GM23338 (cell line): Measurements from ENCODE around the gene NTMT1. TPM values are rescaled to one million over a fixed set of nuclear protein-coding genes. Genes with fewer than 3 reads are reported as not detected.
A peak's percentile ranks its signal among the peaks of the same experiment; 100 is the strongest.
"Not testable (repeated sequence)": the region's sequence is repeated elsewhere in the genome, so short reads cannot be mapped to it uniquely, and the experiment has no call there.

Source experiments
- ATAC-seq: fragments of 200-7000 bp; cut with Tn5 transposase; 3 replicates; pipeline ENCODE4 v1.9.1; 2020
- DNase-seq: peaks from one replicate; pipeline ENCODE4 v3.0.0-alpha.2; 2015; ENCODE audit warnings: low spot score
- H2AFZ ChIP-seq: fragments of 200-600 bp; sonication (generic); 2 replicates; pipeline ENCODE4 v1.8.0; 2016; ENCODE audit warnings: antibody characterized with exemption, mild to moderate bottlenecking, moderate library complexity
- H3F3A ChIP-seq: fragments of 200-600 bp; sonication (generic); replicated peaks from 2 replicates; pipeline ENCODE4 v1.8.0; 2017; ENCODE audit warnings: antibody characterized with exemption, mixed run types, low read depth
- H3K27ac ChIP-seq: fragments of 200-600 bp; sonication (generic); 2 replicates; pipeline ENCODE4 v1.6.1; 2016; ENCODE audit warnings: low read depth
- H3K27me3 ChIP-seq: fragments of 200-600 bp; sonication (generic); 2 replicates; pipeline ENCODE4 v1.8.0; 2016; ENCODE audit warnings: mild to moderate bottlenecking, mixed run types, moderate library complexity; ENCODE audit not compliant: insufficient read depth
- H3K36me3 ChIP-seq: fragments of 200-600 bp; sonication (generic); 2 replicates; pipeline ENCODE4 v1.8.0; 2016; ENCODE audit warnings: mild to moderate bottlenecking; ENCODE audit not compliant: insufficient read depth
- H3K4me1 ChIP-seq: fragments of 200-600 bp; sonication (generic); 2 replicates; pipeline ENCODE4 v1.8.0; 2016; ENCODE audit warnings: mild to moderate bottlenecking, moderate library complexity; ENCODE audit not compliant: insufficient read depth
- H3K4me2 ChIP-seq: fragments of 200-600 bp; sonication (generic); 2 replicates; pipeline ENCODE4 v1.7.1; 2017; ENCODE audit warnings: mixed run types
- H3K4me3 ChIP-seq: fragments of 200-600 bp; sonication (generic); 2 replicates; pipeline ENCODE4 v1.6.1; 2016; ENCODE audit warnings: mixed run types
- H3K79me2 ChIP-seq: fragments of 200-600 bp; sonication (generic); replicated peaks from 2 replicates; pipeline ENCODE4 v1.8.0; 2017; ENCODE audit warnings: mild to moderate bottlenecking; ENCODE audit not compliant: insufficient read depth
- H3K9me2 ChIP-seq: fragments of 200-600 bp; sonication (generic); 2 replicates; pipeline ENCODE4 v1.8.0; 2017; ENCODE audit not compliant: insufficient read depth
- H4K20me1 ChIP-seq: fragments of 200-600 bp; sonication (generic); replicated peaks from 2 replicates; pipeline ENCODE4 v1.8.0; 2017; ENCODE audit warnings: mild to moderate bottlenecking; ENCODE audit not compliant: insufficient read depth
- H3K27ac Mint-ChIP-seq: 2 replicates; pipeline ENCODE4 v1.8.0; 2020; ENCODE audit warnings: inconsistent platforms, mild to moderate bottlenecking, moderate library complexity, mixed read lengths
- H3K27me3 Mint-ChIP-seq: 3 replicates; pipeline ENCODE4 v1.8.0; 2022; ENCODE audit warnings: low read depth, mild to moderate bottlenecking, moderate library complexity, mixed read lengths, inconsistent platforms; ENCODE audit not compliant: insufficient read depth, poor library complexity
- H3K36me3 Mint-ChIP-seq: 3 replicates; pipeline ENCODE4 v1.8.0; 2021; ENCODE audit warnings: low read depth, mild to moderate bottlenecking, inconsistent platforms, moderate library complexity, mixed read lengths
- H3K4me1 Mint-ChIP-seq: 3 replicates; pipeline ENCODE4 v1.8.0; 2020; ENCODE audit warnings: mild to moderate bottlenecking, inconsistent platforms, mixed read lengths
- H3K4me3 Mint-ChIP-seq: 3 replicates; pipeline ENCODE4 v1.8.0; 2021; ENCODE audit warnings: moderate library complexity, mild to moderate bottlenecking, inconsistent platforms, mixed read lengths
- H3K9me3 Mint-ChIP-seq: 3 replicates; pipeline ENCODE4 v1.8.0; 2020; ENCODE audit warnings: moderate library complexity, mild to moderate bottlenecking, inconsistent platforms, mixed read lengths
- CREB1 ChIP-seq: fragments of 250-450 bp; sonication (Bioruptor Pico); IDR thresholded peaks from 2 replicates; pipeline ENCODE4 v1.5.0; 2020; ENCODE audit warnings: low read depth, mild to moderate bottlenecking, moderate library complexity
- NANOG ChIP-seq: IDR thresholded peaks from 2 replicates; pipeline ENCODE4 v1.6.1; 2016; ENCODE audit warnings: antibody characterized with exemption, borderline replicate concordance
- POLR2AphosphoS5 ChIP-seq: IDR thresholded peaks from 2 replicates; pipeline ENCODE4 v1.6.1; 2016; ENCODE audit warnings: antibody characterized with exemption, low read depth
- polyA plus RNA-seq: library from polyadenylated mRNA; unstranded; fragments of >200 nt; fragmentation: Nextera tagmentation; extraction: Ambion mirVana; gene quantifications from 2 replicates; pipeline ENCODE4 v1.2.1, GENCODE V29; 2016
- total RNA-seq: library from RNA; depleted of rRNA; stranded (reverse); fragments of >200 nt; shearing (Covaris generic); gene quantifications from 2 replicates; pipeline ENCODE4 v1.2.3, GENCODE V29; 2014

NTMT1 gene
- total and polyA plus RNA-seq, 2 experiments from 2014 or later: 59.4 to 108 TPM

DNA sequence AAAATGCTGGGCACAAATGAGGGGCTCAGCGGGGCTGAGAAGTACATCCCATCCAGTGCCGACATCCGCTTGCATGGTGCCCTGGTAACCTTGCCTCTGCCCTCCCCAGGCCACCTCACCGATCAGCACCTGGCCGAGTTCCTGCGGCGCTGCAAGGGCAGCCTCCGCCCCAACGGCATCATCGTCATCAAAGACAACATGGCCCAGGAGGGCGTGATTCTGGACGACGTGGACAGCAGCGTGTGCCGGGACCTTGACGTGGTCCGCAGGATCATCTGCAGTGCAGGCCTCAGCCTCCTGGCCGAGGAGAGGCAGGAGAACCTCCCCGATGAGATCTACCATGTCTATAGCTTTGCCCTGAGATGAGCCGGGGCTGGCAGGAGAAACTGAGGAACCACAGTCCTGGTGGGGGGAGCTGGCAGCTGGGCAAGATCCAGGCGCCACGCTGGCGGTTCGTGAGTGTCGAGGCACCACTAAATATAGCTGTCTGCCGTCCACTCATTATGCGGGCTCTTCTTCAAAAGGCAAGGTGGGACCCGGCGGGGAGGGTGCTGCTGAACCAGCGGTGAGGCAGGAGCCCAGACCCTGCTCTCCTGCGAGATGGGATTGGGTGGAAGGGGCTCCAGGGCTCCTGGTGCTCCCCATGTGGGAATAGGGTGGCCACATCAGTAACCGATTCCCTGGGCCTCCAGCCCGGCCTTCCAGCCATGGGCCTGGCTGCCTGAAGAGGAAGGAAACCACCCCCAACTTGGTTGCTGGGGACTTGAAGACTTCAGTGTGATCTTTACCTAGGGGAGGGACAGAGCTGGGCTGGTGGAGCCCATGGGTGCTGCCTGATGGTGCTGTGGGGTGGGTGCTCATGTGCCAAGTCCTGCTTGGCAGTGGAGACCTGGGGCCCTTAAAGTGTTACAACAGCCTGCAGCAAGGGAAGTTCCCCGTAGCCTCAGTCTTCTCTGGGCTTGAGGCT is 9.4 kb downstream of the NTMT1 start:
- no peak overlapping the region for H3K27ac Mint-ChIP-seq
- Histone ChIP-seq H3K27ac (no peak overlapping the region), H3K4me2 (no peak overlapping the region), H3K4me3 (no peak overlapping the region), H3K36me3 (no peaks in the 10 kb centered on the region; the same call in 1 of the 2 replicates), H3K79me2 (peaks cover 36% of the 10 kb centered on the region), H3K4me1 (no peaks in the 10 kb centered on the region), H3F3A (no peaks in the 10 kb centered on the region; the same call in 1 of the 2 replicates), H3K9me2 (no peaks in the 10 kb centered on the region), H3K27me3 (no peaks in the 10 kb centered on the region), H2AFZ (no peak overlapping the region), H4K20me1 (peaks cover 48% of the 10 kb centered on the region)
- H3K4me3 Mint-ChIP-seq: no peak overlapping the region
- TF ChIP-seq CREB1 (CRISPR knock-in tag) (no peak), POLR2AphosphoS5 (peak; percentile 21; the same call in 1 of the 2 replicates)
- H3K27me3 Mint-ChIP-seq: peaks cover 14% of the 10 kb centered on the region
- peaks cover 50% of the 10 kb centered on the region for H3K36me3 Mint-ChIP-seq
- DNase-seq (no peak), ATAC-seq (no peak)
- peaks cover 12% of the 10 kb centered on the region for H3K4me1 Mint-ChIP-seq
- no peaks in the 10 kb centered on the region for H3K9me3 Mint-ChIP-seq

DNA sequence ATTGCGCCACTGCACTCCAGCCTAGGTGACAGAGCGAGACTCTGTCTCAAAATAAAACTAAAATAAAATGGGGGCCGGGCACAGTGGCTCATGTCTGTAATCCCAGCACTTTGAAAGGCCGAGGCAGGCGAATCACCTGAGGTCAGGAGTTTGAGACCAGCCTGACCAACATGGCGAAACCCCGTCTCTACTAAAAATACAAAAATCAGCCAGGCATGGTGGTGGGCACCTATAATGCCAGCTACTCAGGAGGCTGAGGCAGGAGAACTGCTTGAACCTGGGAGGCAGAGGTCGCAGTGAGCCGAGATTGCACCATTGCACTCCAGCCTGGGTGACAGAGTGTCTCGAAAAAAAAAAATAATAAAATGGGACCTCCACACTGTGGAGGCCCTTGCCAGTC is 10.4 kb downstream of the NTMT1 start:
- H3K4me2 ChIP-seq, H3K36me3 ChIP-seq, H3K9me2 ChIP-seq, H3K9me3 Mint-ChIP-seq, DNase-seq, H3F3A ChIP-seq, H3K4me3 ChIP-seq, H3K27ac Mint-ChIP-seq, H3K4me3 Mint-ChIP-seq, H3K4me1 ChIP-seq, H3K27me3 ChIP-seq, H2AFZ ChIP-seq, H3K27ac ChIP-seq, ATAC-seq: not testable (repeated sequence)
- Histone ChIP-seq H3K79me2 (peaks cover 32% of the 10 kb centered on the region), H4K20me1 (peaks cover 41% of the 10 kb centered on the region)
- Mint-ChIP-seq H3K36me3 (peaks cover 47% of the 10 kb centered on the region), H3K4me1 (peaks cover 10% of the 10 kb centered on the region), H3K27me3 (peaks cover 16% of the 10 kb centered on the region)

DNA sequence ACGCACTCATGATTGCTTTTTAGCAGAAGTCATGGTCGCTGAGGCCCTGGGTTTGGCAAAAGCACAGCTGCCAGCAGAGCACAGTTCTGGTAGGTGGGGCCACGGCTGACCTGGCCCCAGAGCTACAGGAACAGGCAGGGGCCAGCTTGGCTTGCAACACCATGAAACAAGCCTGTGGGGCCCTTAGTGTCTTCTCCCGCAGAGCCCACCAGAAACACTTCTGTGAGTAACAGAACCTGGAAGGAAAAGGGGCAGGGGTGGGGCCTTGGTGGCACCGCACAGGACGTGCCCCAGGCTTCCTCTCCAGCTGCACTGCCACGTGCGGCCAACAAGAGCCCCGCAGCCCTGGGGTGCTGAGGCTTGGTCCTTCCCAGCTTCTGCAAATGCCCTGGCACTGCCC is 11.1 kb downstream of the NTMT1 start:
- DNase-seq: no peak
- no peaks in the 10 kb centered on the region; the same call in 1 of the 2 replicates for H3K36me3 ChIP-seq
- peaks cover 13% of the 10 kb centered on the region for H3K27me3 Mint-ChIP-seq
- peaks cover 28% of the 10 kb centered on the region for H3K79me2 ChIP-seq
- H3F3A ChIP-seq: no peaks in the 10 kb centered on the region; the same call in 1 of the 2 replicates
- no peak overlapping the region for H2AFZ ChIP-seq
- no peak overlapping the region for H3K4me3 ChIP-seq
- TF ChIP-seq POLR2AphosphoS5 (0 out of 2 replicates have a peak, but pooled peaks have one; percentile 1), NANOG (no peak)
- H3K4me2 ChIP-seq: no peak overlapping the region
- H3K9me3 Mint-ChIP-seq: no peaks in the 10 kb centered on the region
- H3K27me3 ChIP-seq: no peaks in the 10 kb centered on the region
- H3K27ac ChIP-seq: 0 out of 2 replicates have a peak overlapping the region, but pooled peaks have one; percentile 59
- no peaks in the 10 kb centered on the region for H3K4me1 ChIP-seq
- H3K4me3 Mint-ChIP-seq: no peak overlapping the region
- no peak overlapping the region for H3K27ac Mint-ChIP-seq
- peaks cover 37% of the 10 kb centered on the region for H4K20me1 ChIP-seq
- no peaks in the 10 kb centered on the region for H3K9me2 ChIP-seq
- no peak for ATAC-seq
- H3K36me3 Mint-ChIP-seq: peaks cover 47% of the 10 kb centered on the region
- H3K4me1 Mint-ChIP-seq: peaks cover 9% of the 10 kb centered on the region
